Medulla oblongata (tissue), 1 donor: ENCODE results near the gene PRAMEF13.
"Not testable (repeated sequence)": the region's sequence is repeated elsewhere in the genome, so short reads cannot be mapped to it uniquely, and the experiment has no call there.

Experiments
- DNase-seq: peaks from one replicate; pipeline ENCODE4 v3.0.0-alpha.2; 2015; ENCODE audit errors: extremely low spot score

The PRAMEF13 gene

DNA sequence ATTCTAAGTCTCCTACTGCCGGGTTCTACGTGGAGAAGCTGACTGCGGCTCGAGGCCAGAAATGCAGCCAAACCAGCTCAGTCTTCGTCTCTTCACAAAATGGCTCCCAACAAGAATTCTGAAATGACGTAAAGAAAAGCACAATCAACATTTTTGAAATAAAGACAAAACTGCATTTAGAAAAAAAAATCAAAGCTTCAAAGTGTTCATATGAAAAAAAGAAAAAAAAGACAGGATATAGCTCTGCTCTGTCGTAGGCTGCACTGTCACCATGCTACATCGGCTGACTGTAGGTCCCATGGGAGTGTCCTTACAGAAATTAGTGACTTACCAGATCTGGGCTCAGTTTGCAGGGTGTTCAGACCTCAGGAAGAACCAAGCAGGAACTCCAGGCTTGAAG is 35.7 kb downstream of the PRAMEF13 start, which contains the start of gene HNRNPCL4:
Gene HNRNPCL4 (minus strand): TSS at position 101 of the 400 bp plus-strand sequence. CDS start 164 bp downstream, outside the sequence.
- DNase-seq: not testable (repeated sequence)

DNA sequence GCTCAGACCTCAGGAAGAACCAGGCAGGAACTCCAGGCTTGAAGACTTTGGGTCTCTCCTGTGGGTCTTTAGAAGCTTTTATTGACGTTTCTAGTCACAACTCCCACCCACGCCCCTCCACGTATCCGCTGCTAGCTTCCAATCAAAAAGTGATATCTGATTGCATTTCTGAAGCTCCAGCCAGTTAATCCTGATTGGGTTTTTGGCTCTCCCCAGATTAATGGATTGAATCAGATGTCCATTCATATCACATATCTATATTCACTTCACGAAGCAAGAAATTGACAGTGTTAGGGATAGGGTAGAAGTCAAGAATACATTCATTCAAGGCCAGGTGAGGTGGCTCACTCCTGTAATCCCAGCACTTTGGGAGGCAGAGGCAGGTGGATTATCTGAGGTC is 45.3 kb downstream of the PRAMEF13 start, which contains the start of gene PRAMEF26:
Gene PRAMEF26 (minus strand): TSS at position 101 of the 400 bp plus-strand sequence. CDS start 2,914 bp downstream, outside the sequence.
- DNase-seq: not testable (repeated sequence)
